Keratinocyte (primary cell): ENCODE results near the gene EPHA1. TPM values are rescaled to one million over a fixed set of nuclear protein-coding genes. Genes with fewer than 3 reads are reported as not detected.

Source experiments
- DNase-seq: peaks from one replicate; pipeline ENCODE4 v3.0.0-alpha.2; 2011; ENCODE audit warnings: low read depth, missing footprints, low spot score
- FAIRE-seq: peaks from 2 replicates; lab custom pipeline; 2011; peaks lifted over from hg19 to GRCh38; lab: Jason Lieb, UNC
- H2AFZ ChIP-seq: 2 replicates; pipeline ENCODE4 v1.6.0; 2012; ENCODE audit warnings: low read length, control low read depth, inconsistent platforms; ENCODE audit not compliant: control insufficient read depth
- H3K27ac ChIP-seq: 2 replicates; pipeline ENCODE4 v1.5.1; 2011; ENCODE audit warnings: low read length; ENCODE audit not compliant: control insufficient read depth, insufficient read depth
- H3K27me3 ChIP-seq: 3 replicates; pipeline ENCODE4 v1.6.0; 2011; ENCODE audit warnings: low read length; ENCODE audit not compliant: control insufficient read depth, insufficient read depth; ENCODE audit errors: extremely low read depth
- H3K36me3 ChIP-seq, 2 experiments: 2 replicates in 1 of 2; 3 replicates in 1 of 2; pipeline ENCODE4 v1.5.1; 2011; ENCODE audit warnings: low read length in 2 of 2, mild to moderate bottlenecking in 1 of 2; ENCODE audit not compliant: control insufficient read depth in 2 of 2, insufficient read depth in 2 of 2; ENCODE audit errors: extremely low read depth in 1 of 2
- H3K4me1 ChIP-seq: 3 replicates; pipeline ENCODE4 v1.5.1; 2011; ENCODE audit warnings: low read length; ENCODE audit not compliant: control insufficient read depth, insufficient read depth; ENCODE audit errors: extremely low read depth
- H3K4me2 ChIP-seq: 3 replicates; pipeline ENCODE4 v1.6.0; 2011; ENCODE audit warnings: low read depth, low read length; ENCODE audit not compliant: control insufficient read depth, insufficient read depth; ENCODE audit errors: extremely low read depth
- H3K4me3 ChIP-seq, 3 experiments: fragments of 200-600 bp in 1 of 3; sonication (generic) in 1 of 3; 2 replicates in 2 of 3; 3 replicates in 1 of 3; pipeline ENCODE4 v1.5.1; 2011 to 2016; ENCODE audit warnings: low read length in 3 of 3, mild to moderate bottlenecking in 3 of 3, control low read depth in 2 of 3, inconsistent platforms in 1 of 3, low read depth in 1 of 3, mixed read lengths in 1 of 3, mixed run types in 1 of 3, moderate library complexity in 1 of 3; ENCODE audit not compliant: control insufficient read depth in 2 of 3, insufficient read depth in 2 of 3; ENCODE audit errors: extremely low read depth in 1 of 3
- H3K79me2 ChIP-seq: 2 replicates; pipeline ENCODE4 v1.6.0; 2012; ENCODE audit warnings: low read length; ENCODE audit not compliant: control insufficient read depth, insufficient read depth
- H3K9ac ChIP-seq: 3 replicates; pipeline ENCODE4 v1.6.0; 2011; ENCODE audit warnings: low read length; ENCODE audit not compliant: control insufficient read depth, insufficient read depth; ENCODE audit errors: extremely low read depth
- H3K9me1 ChIP-seq: 3 replicates; pipeline ENCODE4 v1.6.0; 2011; ENCODE audit warnings: low read length; ENCODE audit not compliant: control insufficient read depth, insufficient read depth; ENCODE audit errors: extremely low read depth
- H3K9me3 ChIP-seq: 2 replicates; pipeline ENCODE4 v1.5.1; 2012; ENCODE audit warnings: low read depth, low read length; ENCODE audit not compliant: control insufficient read depth
- H4K20me1 ChIP-seq: 3 replicates; pipeline ENCODE4 v1.6.0; 2011; ENCODE audit warnings: low read length; ENCODE audit not compliant: control insufficient read depth, insufficient read depth; ENCODE audit errors: extremely low read depth
- EZH2 ChIP-seq: IDR thresholded peaks from one replicate; pipeline ENCODE4 v1.6.1; 2012; ENCODE audit warnings: inconsistent platforms, mild to moderate bottlenecking, low read length, moderate library complexity
- dilution Hi-C: fragments of 300-500 bp; cut with MboI; formaldehyde crosslinking; loops from one replicate; pipeline ENCODE4 v1.7.0; 2020; ENCODE audit warnings: low sequenced_read_pairs; ENCODE audit not compliant: extremely low pct_ligation_motif_present
- polyA plus RNA-seq, 5 experiments: library from polyadenylated mRNA; depleted of rRNA in 3 of 5; stranded (reverse) in 3 of 5; stranded (forward) in 1 of 5; unstranded in 1 of 5; fragments of >200 nt; gene quantifications; 1 replicate in 1 of 5; 2 replicates in 3 of 5; 3 replicates in 1 of 5; pipeline versions ENCODE4 v1.2.1 to v1.2.3, GENCODE V29; 2011 to 2012; ENCODE audit warnings: missing spikeins in 2 of 5, low read depth in 1 of 5, low replicate concordance in 1 of 5
- TF ChIP-seq, protein P1 (sequence below), 3 experiments: IDR thresholded peaks in 1 of 3; conservative IDR thresholded peaks in 1 of 3; optimal IDR thresholded peaks in 1 of 3; 2 replicates in 2 of 3; 3 replicates in 1 of 3; pipeline versions ENCODE3 to v1.5.1; 2011; ENCODE audit warnings: low read length in 3 of 3, mild to moderate bottlenecking in 3 of 3, moderate library complexity in 2 of 3, control low read depth in 1 of 3, inconsistent platforms in 1 of 3; ENCODE audit not compliant: insufficient read depth in 2 of 3; ENCODE audit errors: extremely low read depth in 1 of 3

The EPHA1 gene
- polyA plus RNA-seq, 1 donor (not counting 4 experiments of a cell fraction or from before 2014, with no cell fraction given) = 31.9 TPM

DNA sequence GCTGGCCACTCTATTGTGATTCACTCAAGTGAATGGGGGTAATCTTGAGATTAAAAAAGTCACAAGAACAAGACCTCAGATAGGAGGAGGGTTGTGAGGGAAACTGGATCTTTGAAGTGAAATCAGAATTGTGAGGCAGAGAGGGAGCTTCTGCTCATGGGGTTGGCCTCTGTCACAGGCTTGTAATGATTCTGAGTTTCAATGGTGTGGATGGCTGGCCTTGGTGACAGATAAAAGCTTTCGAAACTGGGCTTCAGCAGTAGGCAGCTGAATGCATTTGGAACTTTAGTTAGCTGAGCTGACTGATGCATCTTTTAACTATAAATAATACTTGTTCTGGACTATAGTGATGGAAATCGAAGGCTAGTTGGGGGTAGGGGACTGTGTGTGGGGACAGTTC, 46.8 kb upstream of the EPHA1 start:
- Histone ChIP-seq H2AFZ (no peak overlapping the region), H3K9me1 (no peaks in the 10 kb centered on the region)
- dilution Hi-C loops = no loop called here

DNA sequence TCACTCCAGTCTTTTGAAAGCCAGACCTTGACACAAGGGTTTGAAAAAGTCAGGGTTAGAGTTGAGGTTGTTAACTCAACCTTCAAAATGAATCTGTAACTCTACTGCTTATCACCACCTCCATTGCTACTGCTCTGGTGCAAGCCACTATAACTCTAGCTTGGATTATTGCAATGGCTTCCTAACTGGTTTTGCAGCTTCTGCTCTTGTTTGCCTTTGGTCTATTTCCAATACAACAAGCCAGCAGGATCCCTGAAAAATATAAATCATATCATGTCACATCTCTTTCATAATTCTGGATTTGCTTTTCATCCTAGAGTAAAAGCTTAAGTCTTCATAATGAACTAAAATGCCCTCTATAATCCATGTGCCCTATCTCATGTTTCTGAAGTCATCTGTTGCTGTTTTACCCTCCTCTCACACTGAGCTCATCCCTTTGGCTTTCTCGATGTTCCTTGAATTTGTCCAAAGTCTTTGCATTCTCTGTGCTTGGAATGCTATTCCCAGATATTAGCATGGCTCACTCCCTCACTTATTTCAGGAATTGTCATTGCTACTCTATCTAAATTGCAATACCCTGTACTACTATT, 45.5 kb upstream of the EPHA1 start:
- H3K36me3 ChIP-seq = no peaks in the 10 kb centered on the region
- no peak overlapping the region for H3K4me2 ChIP-seq
- H3K79me2 ChIP-seq = no peaks in the 10 kb centered on the region
- no peak overlapping the region for H3K9ac ChIP-seq
- no peaks in the 10 kb centered on the region for H3K9me1 ChIP-seq
- H3K27me3 ChIP-seq = no peaks in the 10 kb centered on the region
- FAIRE-seq (no peak), DNase-seq (no peak)
- H3K4me1 ChIP-seq = peaks cover 18% of the 10 kb centered on the region
- TF ChIP-seq EZH2 = no peak
- TF ChIP-seq, protein P1, sequence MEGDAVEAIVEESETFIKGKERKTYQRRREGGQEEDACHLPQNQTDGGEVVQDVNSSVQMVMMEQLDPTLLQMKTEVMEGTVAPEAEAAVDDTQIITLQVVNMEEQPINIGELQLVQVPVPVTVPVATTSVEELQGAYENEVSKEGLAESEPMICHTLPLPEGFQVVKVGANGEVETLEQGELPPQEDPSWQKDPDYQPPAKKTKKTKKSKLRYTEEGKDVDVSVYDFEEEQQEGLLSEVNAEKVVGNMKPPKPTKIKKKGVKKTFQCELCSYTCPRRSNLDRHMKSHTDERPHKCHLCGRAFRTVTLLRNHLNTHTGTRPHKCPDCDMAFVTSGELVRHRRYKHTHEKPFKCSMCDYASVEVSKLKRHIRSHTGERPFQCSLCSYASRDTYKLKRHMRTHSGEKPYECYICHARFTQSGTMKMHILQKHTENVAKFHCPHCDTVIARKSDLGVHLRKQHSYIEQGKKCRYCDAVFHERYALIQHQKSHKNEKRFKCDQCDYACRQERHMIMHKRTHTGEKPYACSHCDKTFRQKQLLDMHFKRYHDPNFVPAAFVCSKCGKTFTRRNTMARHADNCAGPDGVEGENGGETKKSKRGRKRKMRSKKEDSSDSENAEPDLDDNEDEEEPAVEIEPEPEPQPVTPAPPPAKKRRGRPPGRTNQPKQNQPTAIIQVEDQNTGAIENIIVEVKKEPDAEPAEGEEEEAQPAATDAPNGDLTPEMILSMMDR (optimal IDR thresholded peaks at IDR 0.05 in 1 of 3, IDR thresholded peaks at IDR 0.05 in 1 of 3, conservative IDR thresholded peaks at IDR 0.05 in 1 of 3; ENCODE audit: extremely low read depth in 1 of 3, insufficient read depth in 2 of 3, low read length in 3 of 3) = no peak
- H3K4me3 ChIP-seq = no peak overlapping the region
- no peak overlapping the region for H2AFZ ChIP-seq
- H3K27ac ChIP-seq = no peak overlapping the region
- dilution Hi-C loops = no loop called here
- no peaks in the 10 kb centered on the region for H3K9me3 ChIP-seq
- H4K20me1 ChIP-seq = no peaks in the 10 kb centered on the region

More for the DNA sequence above, 46.8 kb upstream of the EPHA1 start:
- Histone ChIP-seq H3K36me3 (no peaks in the 10 kb centered on the region), H3K79me2 (no peaks in the 10 kb centered on the region), H3K27me3 (no peaks in the 10 kb centered on the region), H3K4me1 (peaks cover 18% of the 10 kb centered on the region), H4K20me1 (no peaks in the 10 kb centered on the region), H3K9me3 (no peaks in the 10 kb centered on the region), H3K9ac (no peak overlapping the region), H3K4me3 (no peak overlapping the region), H3K4me2 (no peak overlapping the region), H3K27ac (no peak overlapping the region)
- TF ChIP-seq, protein P1 (optimal IDR thresholded peaks at IDR 0.05 in 1 of 3, IDR thresholded peaks at IDR 0.05 in 1 of 3, conservative IDR thresholded peaks at IDR 0.05 in 1 of 3; ENCODE audit: extremely low read depth in 1 of 3, insufficient read depth in 2 of 3, low read length in 3 of 3) = no peak
- no peak for TF ChIP-seq EZH2
- DNase-seq = no peak
- FAIRE-seq = no peak
